ENCODE results near the gene EGFR.

DNA sequence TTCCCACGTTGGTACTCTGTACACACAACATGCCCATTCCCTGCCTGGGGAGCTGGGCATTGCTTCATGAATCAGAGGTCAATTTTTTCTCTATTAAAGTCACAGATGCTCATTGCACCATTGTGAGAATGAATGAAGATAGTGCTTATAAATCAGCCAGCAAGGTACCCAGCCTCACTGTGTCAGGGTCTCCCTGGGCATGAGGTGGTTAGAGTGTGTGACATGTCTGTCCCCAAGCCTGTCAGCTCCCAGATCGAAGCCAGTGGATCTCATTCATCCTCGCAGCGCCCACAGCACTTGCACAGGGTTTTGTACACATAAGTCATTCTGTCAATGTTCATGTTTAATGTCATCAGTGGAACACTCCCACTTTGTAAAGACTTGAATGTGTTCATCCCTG, 126.8 kb downstream of the EGFR start:
- TF ChIP-seq EP300 (IDR thresholded peaks at IDR 0.05) = no peak
- TF ChIP-seq CTCF (IDR thresholded peaks at IDR 0.05) = no peak
- TF ChIP-seq POLR2A (IDR thresholded peaks at IDR 0.05) = no peak
- no peak for TF ChIP-seq POLR2AphosphoS5 (IDR thresholded peaks at IDR 0.05)

Data from sigmoid colon (tissue), 4 donors.